Fibroblast of pulmonary artery (primary cell): Measurements from ENCODE around the gene FBLIM1.

Source experiments
- DNase-seq: peaks from one replicate; pipeline ENCODE4 v3.0.0-alpha.2; 2010; ENCODE audit warnings: low read depth
- H3K4me3 ChIP-seq: replicated peaks from 2 replicates; pipeline ENCODE4 v1.5.1; 2011; ENCODE audit warnings: low read depth, mild to moderate bottlenecking, control low read depth, low read length, moderate library complexity
- TF ChIP-seq, protein P1 (sequence below): IDR thresholded peaks from 2 replicates; pipeline ENCODE4 v1.5.1; 2011; ENCODE audit warnings: mild to moderate bottlenecking, control low read depth, low read length, inconsistent platforms; ENCODE audit errors: missing control alignments

The FBLIM1 gene

DNA sequence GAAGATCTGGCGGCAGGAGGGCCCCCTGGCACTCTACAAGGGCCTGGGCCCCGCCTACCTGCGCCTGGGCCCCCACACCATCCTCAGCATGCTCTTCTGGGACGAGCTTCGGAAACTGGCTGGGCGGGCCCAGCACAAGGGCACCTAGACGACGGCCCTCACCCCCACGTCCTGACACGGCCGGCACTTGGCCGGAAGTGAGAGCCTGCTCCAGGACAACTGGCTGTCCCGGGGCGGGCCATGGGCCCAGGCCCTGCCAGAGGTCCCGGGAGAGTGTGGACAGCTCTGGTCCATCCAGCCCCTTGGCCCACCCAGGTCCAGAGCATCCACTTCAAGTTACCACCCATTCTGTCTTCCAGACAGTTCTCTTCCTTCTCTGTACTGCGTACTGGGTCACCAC is 19.3 kb upstream of the FBLIM1 start:
- no peak overlapping the region for H3K4me3 ChIP-seq
- TF ChIP-seq, protein P1, sequence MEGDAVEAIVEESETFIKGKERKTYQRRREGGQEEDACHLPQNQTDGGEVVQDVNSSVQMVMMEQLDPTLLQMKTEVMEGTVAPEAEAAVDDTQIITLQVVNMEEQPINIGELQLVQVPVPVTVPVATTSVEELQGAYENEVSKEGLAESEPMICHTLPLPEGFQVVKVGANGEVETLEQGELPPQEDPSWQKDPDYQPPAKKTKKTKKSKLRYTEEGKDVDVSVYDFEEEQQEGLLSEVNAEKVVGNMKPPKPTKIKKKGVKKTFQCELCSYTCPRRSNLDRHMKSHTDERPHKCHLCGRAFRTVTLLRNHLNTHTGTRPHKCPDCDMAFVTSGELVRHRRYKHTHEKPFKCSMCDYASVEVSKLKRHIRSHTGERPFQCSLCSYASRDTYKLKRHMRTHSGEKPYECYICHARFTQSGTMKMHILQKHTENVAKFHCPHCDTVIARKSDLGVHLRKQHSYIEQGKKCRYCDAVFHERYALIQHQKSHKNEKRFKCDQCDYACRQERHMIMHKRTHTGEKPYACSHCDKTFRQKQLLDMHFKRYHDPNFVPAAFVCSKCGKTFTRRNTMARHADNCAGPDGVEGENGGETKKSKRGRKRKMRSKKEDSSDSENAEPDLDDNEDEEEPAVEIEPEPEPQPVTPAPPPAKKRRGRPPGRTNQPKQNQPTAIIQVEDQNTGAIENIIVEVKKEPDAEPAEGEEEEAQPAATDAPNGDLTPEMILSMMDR: no peak
- no peak for DNase-seq

DNA sequence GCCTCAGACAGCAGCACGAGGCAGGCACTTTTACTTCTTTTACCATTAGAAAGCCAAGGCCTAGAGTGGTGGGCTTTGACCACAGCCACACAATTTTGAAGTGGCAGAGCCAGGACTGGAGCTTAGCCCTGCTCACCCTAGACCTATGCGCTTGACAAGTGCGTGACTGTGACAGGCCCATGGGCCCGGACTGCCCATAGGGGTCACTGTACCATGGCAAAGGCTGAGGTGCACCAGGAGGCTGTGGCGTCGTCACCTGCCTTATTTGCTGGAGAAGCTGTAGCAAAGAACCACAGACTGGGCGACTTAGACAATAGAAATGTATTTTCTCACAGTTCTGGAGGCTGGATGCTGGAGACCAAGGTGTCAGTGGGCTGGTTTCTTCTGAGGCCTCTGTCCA is 18.9 kb upstream of the FBLIM1 start:
- DNase-seq: no peak
- TF ChIP-seq, protein P1: peak; percentile 17
- H3K4me3 ChIP-seq: no peak overlapping the region

DNA sequence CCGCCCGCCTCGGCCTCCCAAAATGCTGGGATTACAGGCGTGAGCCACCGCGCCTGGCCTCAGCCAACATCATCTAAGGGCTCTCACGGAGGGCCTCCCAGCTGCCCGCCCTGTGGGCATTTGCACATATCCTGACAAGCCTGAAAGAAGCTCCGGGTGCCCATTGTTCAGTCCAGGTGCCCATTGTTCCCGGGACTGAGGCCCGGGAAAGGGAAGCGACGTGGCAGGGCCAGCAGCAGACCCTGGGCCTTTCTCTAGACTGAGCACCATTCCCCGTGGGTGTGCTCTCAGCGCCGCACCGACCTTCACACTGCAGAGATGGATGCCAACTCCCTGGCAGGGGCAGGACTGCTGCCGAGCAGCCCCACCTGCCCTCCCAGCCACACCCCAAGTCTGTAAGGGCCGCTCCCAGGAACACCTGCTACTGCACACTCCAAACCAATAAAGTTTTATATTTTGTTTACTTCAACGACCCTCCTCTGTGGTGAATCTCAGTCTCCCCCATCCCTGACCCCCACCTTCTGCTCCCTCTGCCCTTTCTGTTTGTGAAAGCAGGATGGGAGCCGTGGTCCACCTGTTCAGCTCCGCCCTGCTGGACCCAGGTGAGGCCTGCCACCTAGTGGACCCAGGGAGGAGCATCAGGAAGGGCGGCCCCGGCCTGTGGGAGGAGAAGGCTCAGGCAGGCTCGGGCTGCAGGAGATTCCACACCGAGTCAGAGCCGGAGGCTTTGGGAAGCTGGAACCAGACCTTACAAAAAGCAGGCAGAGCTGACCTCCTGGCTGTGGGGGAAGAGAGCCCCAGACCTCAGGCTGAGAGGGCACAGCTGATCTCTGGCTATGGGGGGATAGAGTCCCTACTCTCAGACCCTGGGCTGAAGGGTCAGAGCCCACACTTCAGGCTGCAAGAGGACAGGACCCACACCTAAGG is 17.4 kb upstream of the FBLIM1 start:
- TF ChIP-seq, protein P1: peak; percentile 91
- DNase-seq: peak; percentile 75
- no peak overlapping the region for H3K4me3 ChIP-seq

DNA sequence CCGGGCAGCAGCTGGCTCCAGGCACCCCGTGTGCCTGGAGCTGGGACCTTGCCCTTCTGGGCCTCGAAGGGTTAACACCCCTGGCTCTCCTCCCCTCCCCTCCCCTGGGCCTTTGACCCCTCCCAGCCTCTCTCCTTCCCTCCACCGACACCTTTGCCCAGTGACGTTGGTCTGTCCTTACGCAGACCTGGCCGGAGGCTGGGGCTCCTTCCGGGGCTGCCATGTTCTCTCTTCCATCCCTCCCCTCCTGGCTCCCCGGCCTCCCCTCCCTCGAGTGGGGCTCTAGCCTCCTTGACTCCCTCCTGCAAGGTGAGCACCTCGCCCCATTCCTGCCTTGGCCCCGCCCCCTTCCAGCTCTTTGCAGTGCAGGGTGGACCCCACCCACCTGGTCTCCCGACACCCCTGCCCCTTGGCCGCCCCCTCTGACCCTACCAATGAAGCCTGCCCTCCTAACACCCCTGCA is 16.2 kb upstream of the FBLIM1 start, which contains the start of gene TMEM82:
TMEM82 (plus strand) TSS at position 161 of the 463 bp plus-strand sequence; CDS start at position 222, 61 bp downstream.
- DNase-seq: no peak
- no peak within 1 kb of the TSS for H3K4me3 ChIP-seq
- TF ChIP-seq, protein P1: no peak

DNA sequence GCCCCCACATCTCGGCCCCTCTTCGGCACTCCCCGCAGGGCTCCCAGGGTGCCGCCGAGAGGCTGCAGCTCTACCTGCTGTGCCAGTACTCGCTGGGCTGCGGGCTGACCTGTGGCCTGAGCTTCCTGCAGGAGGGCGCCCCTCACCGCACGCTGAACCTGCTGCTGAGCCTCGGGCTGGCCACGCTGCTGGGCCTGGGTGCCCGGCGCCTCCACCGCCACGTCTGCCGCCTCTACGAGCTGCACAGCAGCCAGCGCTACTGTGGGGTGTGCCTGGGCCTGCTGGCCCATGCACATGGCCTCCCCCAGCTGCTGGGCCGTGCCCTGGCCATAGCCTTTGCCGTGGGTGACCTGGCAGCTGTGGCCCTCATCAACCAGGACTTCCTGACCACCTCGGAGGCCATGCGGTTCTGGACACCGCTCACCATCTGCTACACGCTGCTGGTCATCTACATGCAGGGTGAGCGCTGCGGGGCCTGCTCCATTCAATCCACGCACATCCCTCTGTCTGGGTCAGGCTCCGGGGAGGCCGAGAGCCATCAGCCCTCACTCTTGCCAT is 14.4 kb upstream of the FBLIM1 start:
- TF ChIP-seq, protein P1: no peak
- DNase-seq: no peak
- H3K4me3 ChIP-seq: no peak overlapping the region

DNA sequence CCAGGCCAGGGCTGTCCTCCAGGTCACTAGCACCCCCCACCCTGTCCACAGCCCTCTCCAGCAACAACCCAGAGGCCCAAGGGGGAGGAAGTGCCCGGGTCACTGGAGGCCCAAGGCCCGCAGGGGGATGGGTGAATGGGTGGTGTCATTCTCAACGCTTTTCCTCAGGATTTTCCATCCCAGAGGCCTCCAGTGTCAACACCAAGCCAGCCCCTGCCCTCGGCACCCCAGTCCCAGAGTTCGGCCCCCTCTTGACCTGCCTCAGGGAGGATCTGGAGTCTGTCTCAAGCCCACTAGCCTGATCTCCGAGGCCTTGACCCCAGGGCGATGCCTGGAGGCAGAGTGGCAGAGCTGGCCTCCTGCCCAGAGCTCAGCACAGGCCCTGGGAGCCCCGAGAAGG is 11.2 kb upstream of the FBLIM1 start:
- H3K4me3 ChIP-seq: no peak overlapping the region
- DNase-seq: no peak
- TF ChIP-seq, protein P1: no peak

DNA sequence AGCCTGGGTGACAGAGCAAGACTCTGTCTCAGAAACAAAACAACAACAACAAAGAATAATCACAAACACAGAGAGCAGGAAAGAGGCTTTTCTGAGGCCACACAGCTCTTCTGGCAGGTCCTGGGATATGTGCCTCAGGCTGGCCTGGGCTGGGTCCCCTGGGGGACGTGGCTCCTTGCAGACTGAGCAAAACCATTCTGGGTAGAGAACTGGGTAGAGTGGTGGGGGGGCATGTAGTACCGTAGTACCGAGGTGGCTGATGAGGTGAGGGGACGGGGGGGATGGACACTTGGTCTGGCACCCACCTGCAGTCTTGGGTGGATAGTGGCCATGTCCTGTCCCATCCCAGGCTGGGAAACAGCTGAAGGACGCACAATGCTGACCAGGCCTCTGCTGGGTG is 10.3 kb upstream of the FBLIM1 start:
- TF ChIP-seq, protein P1: no peak
- H3K4me3 ChIP-seq: no peak overlapping the region
- no peak for DNase-seq
